Activated CD4-positive, alpha-beta T cell treated with anti-CD3 and anti-CD28 coated beads, Interleukin-2, amount 50 U/mL, for 16 hours (primary cell): Measurements from ENCODE around the gene MX1.

Source experiments
- DNase-seq: peaks from one replicate; pipeline ENCODE4 v3.0.0-alpha.2; 2020

Gene MX1

DNA sequence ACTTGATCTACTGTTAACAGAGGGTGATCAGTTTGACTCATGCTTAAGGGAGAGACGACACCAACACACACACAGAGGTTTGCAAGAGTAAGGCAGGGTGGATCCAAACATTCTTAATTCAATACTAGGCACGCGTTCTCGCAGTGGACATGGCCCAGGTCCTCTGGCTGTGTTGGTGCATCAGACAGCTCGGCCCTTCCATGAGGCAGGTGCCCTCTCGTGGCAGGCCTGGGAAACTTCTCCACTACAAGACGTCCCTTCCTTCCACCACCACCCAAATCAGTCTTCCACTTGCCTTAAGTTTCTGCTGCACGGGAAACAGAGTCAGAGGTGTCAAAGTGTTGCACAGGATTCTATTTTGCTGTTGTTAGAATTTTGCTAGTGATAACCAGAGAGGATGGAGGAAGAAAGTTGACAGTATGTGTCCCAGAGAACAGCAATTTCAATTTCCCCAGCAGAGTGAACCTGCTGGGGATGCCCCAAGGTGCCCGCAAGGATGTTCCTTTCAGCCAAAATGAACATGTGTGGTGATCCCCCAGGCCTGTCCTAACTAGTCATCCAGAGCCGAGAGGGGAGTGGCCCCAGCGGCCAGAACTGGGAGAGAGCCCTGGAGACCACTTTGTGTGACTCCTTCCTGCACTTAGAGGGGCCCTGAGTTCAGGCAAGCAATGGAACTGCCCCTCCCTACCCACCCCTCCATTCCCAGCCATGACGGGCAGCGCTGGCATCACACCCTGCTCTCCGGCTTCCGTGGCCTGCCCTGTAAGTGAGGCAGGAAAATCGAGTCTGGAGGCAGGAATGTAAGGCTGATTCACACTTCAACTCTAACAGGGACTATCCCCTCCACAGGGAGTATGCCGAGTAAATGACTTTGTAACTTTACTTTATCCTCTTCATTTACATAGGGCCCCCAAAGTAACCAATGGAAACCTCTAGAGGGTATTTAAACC is 34.8 kb downstream of the MX1 start:
- DNase-seq, result peak; percentile 57

DNA sequence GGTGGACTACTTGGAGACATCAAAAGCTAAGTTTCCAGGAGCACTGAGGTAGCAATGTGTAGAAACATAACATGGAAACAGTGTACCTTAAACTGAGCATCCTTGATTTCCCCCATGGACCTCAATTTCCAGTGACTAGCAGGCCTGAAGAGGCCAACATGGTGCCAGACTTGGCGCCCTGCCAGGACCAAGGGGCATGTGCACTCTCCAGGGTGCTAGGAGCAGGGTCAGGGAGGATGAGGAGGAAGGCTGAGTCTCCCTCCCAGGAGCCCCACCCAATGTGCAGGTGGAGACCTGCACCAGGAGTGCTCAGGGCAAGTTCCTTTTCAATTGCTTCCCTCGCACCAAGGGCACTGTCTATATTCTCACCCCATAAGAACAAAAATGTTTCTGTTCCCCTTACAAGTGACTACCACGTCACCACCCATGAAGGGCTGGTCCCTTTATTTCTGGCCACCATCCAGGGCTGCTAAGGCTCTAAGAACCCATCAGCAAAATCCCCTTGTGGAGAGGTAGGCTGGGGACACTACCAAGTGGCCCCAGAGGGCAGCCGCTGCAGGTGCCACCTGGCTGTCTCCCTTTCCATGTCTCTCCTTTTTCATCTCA is 39.2 kb downstream of the MX1 start:
- no peak for DNase-seq

GRCh38 chr21:41466024-41466820 is 40.2 kb downstream of the MX1 start:
- no peak for DNase-seq

- no peak for DNase-seq
Measured at GRCh38 chr21:41470054-41470453, 44.0 kb downstream of the MX1 start.

DNA sequence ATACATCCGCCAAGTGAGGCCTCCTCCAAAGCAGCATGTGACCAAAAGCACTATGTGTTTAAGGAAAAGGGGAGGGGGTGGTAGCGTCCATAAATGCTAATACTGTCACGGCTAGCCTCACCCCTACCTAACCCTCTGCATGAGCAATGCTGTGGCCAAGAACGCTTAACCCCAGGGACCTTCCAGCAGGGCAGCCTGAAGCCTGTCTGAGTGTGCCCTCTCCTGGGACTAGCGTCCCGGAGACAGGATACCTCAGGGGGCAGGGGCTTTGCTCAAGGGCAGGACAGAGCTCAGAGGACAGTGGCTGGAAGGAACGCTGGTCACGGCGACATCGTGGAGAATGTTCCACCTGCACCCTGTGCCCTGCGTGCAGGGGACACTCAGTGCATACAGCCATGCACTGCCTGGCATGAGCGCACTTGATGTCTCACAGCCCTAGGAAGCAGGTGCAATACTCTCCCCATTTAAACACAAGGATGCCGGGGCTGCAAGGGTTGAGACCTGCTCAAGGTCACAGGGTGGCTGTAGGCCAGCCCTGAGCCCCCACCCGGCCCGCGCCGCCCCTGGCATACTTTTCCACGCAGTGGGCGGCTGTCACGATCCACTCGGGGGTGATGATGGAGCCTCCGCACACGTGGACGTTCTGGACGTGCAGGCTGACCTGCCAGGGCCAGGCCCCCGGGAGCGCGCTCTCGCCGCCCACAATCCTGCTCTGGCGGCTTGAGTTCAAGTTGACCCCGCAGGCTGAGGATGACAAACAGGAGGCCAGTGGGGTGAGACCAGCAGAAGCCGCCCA is 46.9 kb downstream of the MX1 start:
- no peak for DNase-seq

DNA sequence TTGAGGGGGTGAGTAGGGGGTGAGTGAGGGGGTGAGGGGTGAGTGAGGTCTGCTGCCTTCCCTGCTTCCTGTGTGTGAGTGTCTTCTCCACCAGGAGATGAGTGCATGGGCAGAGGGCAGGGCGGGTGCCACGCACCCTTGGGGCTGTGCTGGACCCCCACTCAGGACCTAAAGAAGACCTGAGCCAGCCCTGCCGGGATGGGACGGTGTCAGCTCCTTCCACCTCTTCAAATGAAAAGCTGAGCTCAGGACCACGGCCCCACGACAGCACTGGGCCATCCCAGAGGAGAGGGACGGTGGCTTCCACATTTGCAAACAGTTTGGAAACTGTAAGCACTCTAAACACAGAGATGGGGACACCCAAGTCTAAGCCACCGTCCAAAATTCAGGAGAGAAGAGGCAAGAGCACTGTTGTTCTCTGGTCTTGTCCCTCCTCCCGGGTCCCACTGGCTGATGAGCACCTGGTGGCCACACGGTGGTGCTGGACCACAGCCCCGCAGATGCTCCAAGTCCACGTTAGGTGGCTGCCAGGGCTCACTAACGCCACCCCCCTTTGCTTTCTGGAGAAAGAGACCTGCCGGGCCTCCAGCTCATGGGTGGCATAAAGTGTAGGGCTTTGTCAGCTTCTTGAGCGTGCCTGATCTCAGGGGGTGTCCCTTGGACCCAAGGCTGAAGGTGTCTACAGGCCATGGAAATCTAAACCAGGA is 49.8 kb downstream of the MX1 start:
- no peak for DNase-seq

- no peak for DNase-seq
Measured at GRCh38 chr21:41477641-41478318, 51.7 kb downstream of the MX1 start.

DNA sequence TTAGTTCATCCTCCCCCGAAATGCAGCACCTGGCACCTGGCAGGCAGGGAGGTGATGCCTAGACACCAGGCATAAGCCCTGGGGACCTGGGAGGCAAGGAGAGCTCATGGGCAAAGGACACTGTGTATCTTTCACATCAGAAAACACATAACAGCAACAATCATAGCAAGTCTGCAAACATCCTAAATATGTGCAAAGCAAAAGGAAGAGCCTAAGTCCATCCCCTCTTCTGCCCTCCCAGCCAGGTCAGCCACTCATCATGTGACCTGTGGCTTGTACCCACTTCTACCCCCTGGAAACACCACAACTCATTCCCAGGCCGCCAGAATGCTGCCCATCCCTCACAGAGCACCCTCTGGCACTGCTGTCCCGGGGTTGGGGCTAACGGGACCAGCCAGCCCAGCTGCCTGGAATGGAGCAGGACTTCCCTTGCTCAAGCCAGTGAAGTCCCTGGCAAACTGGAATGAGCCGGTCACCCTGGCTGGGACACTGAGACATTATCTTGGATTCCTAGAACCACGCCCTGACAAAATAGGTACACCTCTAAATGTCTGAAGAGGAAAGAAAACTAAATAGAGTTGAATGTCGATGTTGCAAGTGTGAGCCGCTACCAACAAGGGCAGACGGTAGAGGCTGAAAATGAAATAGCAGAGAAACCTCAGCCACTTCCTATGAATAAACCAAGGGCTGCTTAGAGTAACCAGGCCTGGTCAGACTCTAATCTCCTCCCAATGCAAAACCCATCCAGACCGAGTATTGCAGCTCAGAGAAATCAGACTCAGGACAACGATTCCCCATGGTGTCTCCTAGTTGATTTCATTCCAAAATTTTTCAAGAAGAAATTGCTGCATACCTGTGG is 52.5 kb downstream of the MX1 start:
- DNase-seq, result no peak

DNA sequence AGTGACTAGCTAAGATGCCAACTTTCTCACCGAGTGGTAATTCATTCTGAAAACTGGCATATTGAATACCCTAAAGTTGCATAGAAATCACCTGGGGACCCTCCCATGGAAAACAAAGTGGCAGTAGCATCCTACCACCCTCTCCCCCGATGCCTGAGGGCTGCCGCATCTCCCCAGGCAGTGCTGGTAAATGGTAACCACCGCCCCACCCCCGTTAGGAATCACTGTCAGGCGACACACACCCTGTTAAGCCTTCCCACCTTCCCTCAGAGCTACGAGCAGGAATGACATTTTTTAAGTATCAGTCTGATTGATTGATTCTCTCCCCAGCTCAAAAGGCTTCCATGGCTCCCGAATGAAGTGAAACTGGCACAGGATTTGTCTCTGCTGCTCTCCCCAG is 53.6 kb downstream of the MX1 start:
- no peak for DNase-seq

GRCh38 chr21:41480086-41480690 is 54.1 kb downstream of the MX1 start:
- no peak for DNase-seq

DNA sequence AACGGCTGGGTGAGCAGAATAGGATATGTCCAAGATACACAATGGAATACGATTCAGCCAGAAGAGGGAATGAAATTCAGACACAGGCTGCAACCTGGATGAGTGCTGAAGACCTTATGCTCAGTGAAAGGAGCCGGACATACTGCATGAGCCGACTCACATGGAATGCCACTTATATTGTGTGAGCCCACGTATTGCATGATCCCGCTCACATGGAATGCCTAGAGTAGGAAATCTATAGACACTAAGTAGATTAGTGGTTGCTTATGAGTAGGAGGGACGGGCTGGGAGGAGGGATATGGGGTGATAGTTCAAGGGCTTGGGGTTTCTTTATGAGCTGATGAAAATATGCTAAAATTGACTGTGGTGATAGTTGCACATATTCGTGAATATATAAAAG is 55.2 kb downstream of the MX1 start:
- DNase-seq, result no peak

DNA sequence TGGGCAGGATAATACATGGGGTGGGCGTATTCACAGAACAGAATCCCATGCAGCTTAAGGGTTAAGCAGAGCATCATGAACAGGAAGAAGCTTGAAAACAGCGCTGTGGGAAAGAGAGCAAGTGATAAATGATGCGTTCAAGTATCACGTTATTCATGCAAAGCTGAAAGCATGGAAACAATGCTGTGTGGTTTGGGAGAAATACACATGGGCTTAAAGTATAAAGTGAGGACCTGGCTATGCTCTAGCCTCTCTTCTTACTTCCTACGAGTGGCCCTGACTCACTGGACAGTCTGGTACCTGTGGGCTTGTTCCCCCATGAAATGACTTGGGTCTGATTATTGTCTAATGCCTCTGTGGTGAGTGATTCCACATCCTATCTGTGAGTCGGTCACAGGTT is 56.3 kb downstream of the MX1 start:
- no peak for DNase-seq

GRCh38 chr21:41482980-41483379 is 56.9 kb downstream of the MX1 start:
- no peak for DNase-seq

GRCh38 chr21:41483415-41483814 is 57.4 kb downstream of the MX1 start:
- peak; percentile 14 for DNase-seq

DNA sequence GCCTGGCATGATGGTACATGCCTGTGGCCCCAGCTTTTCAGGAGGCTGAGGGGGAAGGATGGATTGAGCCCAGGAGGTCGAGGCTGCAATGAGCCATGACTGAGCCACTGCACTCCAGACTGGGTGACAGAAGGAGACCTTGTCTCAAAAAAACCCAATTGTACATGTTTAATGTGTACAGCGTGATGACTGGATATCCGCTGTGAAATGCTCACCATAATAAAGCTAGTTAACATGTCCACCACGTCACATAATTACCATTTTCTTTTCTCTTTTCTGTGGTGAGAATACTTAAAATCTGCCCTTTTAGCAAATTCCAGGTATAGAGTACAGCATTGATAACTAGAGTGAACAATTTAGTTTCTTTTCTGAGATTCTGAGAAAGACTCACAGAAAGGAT is 57.9 kb downstream of the MX1 start:
- peak; percentile 3 for DNase-seq

DNA sequence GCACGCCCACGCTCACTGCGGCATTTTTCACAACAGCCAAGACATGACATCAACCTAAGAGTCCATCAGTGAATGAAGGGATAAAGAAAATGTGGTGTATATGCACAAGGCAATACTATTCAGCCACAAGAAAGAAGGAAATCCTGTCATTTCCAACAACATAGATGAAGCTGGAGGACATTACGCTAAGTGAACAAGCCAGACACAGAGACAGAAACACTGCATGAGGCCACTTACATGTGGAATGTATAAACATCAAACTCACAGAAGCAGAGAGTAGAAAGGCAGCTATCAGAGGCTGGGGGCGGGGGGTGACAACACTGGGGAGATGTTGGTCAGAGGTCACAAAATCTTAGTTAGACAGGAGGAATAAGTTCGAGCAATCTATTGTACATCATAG is 61.0 kb downstream of the MX1 start:
- no peak for DNase-seq

- DNase-seq, result peak; percentile 10
Measured at GRCh38 chr21:41488080-41488479, 62.0 kb downstream of the MX1 start.

DNA sequence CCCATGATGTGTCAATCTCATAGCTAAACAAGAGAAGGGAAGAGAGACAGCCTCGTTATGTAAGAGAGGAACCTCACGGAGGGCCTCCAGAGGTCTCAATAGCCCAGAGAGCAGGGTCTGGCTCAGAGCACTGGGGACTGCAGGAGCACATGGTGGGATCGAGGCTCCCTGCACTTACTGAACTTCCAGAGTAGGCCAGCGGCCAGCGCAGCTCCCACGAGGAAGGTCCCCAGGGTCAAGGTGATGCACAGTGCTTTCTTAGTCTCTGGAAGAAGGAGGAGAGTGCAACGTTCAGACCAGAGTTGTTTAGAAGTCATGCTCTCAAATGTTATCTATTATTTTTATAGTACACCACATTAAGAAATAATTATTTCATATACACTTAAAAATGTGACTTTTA is 63.3 kb downstream of the MX1 start:
- no peak for DNase-seq

DNA sequence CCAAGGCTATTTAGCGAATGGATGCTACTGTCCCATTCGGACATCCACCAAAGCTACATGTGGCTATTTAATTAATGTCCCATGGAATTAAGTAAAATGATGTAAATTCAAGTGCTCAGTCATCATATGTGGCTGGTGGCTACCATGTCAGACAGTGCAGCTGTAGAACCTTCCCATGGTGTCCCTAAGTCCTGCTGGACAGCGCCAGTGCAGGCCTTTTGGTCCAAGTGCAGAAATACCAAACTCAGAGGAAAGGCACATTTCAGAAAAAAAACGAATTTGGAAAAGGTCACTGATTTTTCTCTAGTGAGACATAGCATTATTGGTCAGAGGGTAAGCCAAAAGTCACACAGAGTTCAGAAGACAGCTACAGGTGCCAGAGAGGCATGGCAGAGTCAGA is 64.3 kb downstream of the MX1 start:
- DNase-seq, result no peak

DNA sequence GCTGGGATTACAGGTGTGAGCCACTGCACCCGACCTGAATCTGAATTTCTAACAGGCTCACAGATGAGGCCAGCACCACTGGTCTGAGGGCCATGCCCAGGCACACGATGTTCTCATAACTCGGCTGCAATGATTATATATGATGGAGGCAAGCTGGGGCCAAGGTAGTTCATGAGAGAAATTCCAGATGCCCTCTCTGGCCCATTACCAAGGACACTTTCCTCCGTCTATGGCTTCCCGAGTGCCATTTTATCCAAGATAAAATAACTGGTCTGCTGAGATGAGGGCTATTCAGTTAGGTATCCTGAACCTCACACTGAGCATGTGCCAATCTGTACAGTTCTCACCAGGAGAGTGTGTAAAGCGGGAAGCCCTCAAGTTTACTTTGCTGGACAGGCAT is 65.4 kb downstream of the MX1 start:
- no peak for DNase-seq
